K562 (cell line): ENCODE results near the gene ILK.

Source experiments
- DPF2 ChIP-seq: fragments of 450-650 bp; IDR thresholded peaks from 2 replicates; pipeline ENCODE4 v1.6.1; 2016
- E2F8 ChIP-seq: fragments of 450-650 bp; IDR thresholded peaks from 2 replicates; pipeline ENCODE4 v1.7.1; 2018; ENCODE audit warnings: mild to moderate bottlenecking, low read depth; ENCODE audit not compliant: partially characterized antibody
- EZH2 ChIP-seq: IDR thresholded peaks from 2 replicates; pipeline ENCODE4 v1.6.1; 2012; ENCODE audit warnings: low read depth, mild to moderate bottlenecking, inconsistent platforms, low read length, borderline replicate concordance
- POLR2AphosphoS5 ChIP-seq: IDR thresholded peaks from 2 replicates; pipeline ENCODE4 v1.6.1; 2011; ENCODE audit warnings: mild to moderate bottlenecking, low read depth, low read length, moderate library complexity; ENCODE audit not compliant: control insufficient read depth, insufficient read depth
- RFX5 ChIP-seq: IDR thresholded peaks from 2 replicates; pipeline ENCODE4 v1.6.1; 2011; ENCODE audit warnings: low read depth, mild to moderate bottlenecking, improper control_type of control experiment, low read length
- SNIP1 ChIP-seq: fragments of 450-650 bp; IDR thresholded peaks from 2 replicates; pipeline ENCODE4 v1.7.1; 2017; ENCODE audit warnings: low read depth, mild to moderate bottlenecking
- TF ChIP-seq, protein P1 (sequence below): sonication (generic); formaldehyde crosslinking; IDR thresholded peaks from 2 replicates; pipeline ENCODE4 v1.8.0; 2022; ENCODE audit warnings: mild to moderate bottlenecking, missing genetic modification reagents, borderline replicate concordance
- TF ChIP-seq, protein P2 (sequence below): fragments of 250-450 bp; sonication (Bioruptor Pico); IDR thresholded peaks from 2 replicates; pipeline ENCODE4 v1.4.0; 2020; ENCODE audit warnings: mild to moderate bottlenecking, moderate library complexity, borderline replicate concordance

GRCh38 chr11:6647836-6648235 is 44.3 kb downstream of the ILK start:
- TF ChIP-seq DPF2 (no peak), POLR2AphosphoS5 (no peak), SNIP1 (no peak), EZH2 (no peak), E2F8 (no peak), RFX5 (no peak)
- TF ChIP-seq, protein P1, sequence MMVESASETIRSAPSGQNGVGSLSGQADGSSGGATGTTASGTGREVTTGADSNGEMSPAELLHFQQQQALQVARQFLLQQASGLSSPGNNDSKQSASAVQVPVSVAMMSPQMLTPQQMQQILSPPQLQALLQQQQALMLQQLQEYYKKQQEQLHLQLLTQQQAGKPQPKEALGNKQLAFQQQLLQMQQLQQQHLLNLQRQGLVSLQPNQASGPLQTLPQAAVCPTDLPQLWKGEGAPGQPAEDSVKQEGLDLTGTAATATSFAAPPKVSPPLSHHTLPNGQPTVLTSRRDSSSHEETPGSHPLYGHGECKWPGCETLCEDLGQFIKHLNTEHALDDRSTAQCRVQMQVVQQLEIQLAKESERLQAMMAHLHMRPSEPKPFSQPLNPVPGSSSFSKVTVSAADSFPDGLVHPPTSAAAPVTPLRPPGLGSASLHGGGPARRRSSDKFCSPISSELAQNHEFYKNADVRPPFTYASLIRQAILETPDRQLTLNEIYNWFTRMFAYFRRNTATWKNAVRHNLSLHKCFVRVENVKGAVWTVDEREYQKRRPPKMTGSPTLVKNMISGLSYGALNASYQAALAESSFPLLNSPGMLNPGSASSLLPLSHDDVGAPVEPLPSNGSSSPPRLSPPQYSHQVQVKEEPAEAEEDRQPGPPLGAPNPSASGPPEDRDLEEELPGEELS = no peak
- TF ChIP-seq, protein P2, sequence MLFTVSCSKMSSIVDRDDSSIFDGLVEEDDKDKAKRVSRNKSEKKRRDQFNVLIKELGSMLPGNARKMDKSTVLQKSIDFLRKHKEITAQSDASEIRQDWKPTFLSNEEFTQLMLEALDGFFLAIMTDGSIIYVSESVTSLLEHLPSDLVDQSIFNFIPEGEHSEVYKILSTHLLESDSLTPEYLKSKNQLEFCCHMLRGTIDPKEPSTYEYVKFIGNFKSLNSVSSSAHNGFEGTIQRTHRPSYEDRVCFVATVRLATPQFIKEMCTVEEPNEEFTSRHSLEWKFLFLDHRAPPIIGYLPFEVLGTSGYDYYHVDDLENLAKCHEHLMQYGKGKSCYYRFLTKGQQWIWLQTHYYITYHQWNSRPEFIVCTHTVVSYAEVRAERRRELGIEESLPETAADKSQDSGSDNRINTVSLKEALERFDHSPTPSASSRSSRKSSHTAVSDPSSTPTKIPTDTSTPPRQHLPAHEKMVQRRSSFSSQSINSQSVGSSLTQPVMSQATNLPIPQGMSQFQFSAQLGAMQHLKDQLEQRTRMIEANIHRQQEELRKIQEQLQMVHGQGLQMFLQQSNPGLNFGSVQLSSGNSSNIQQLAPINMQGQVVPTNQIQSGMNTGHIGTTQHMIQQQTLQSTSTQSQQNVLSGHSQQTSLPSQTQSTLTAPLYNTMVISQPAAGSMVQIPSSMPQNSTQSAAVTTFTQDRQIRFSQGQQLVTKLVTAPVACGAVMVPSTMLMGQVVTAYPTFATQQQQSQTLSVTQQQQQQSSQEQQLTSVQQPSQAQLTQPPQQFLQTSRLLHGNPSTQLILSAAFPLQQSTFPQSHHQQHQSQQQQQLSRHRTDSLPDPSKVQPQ (CRISPR knock-in tag) = no peak
